GM12878 (cell line): Measurements from ENCODE around the gene EYS. TPM values are rescaled to one million over a fixed set of nuclear protein-coding genes. Genes with fewer than 3 reads are reported as not detected.

Source experiments
- ATAC-seq: fragments of 200-7000 bp; cut with Tn5 transposase; 3 replicates; pipeline ENCODE4 v1.9.1; 2020; ENCODE audit warnings: mild to moderate bottlenecking, moderate library complexity
- BruUV-seq: library from RNA; stranded (reverse); fragments of 400-500 nt; replicated peaks from 2 replicates; lab custom pipeline; 2021; lab: Mats Ljungman, UMichigan
- CTCF ChIA-PET: fragments of 300-600 bp; sonication (Branson Sonifier 250); formaldehyde crosslinking; extraction: SDS; loops from one replicate; lab custom pipeline; 2021; ENCODE audit warnings: inconsistent platforms; lab: Yijun Ruan, JAX
- POLR2A ChIA-PET: fragments of 350-600 bp; formaldehyde crosslinking; extraction: SDS; loops from one replicate; lab custom pipeline; 2021; ENCODE audit warnings: inconsistent platforms; lab: Charles Lee
- RAD21 ChIA-PET: fragments of 300-600 bp; sonication (Branson Sonifier 250); formaldehyde crosslinking; loops from one replicate; lab custom pipeline; 2023; ENCODE audit warnings: antibody characterized with exemption; ENCODE audit not compliant: unreplicated experiment; lab: Charles Lee
- SMC1A ChIA-PET: fragments of 300-600 bp; sonication (Branson Sonifier 250); formaldehyde crosslinking; loops from one replicate; lab custom pipeline; 2023; ENCODE audit not compliant: unreplicated experiment, uncharacterized antibody; lab: Charles Lee
- DNase-seq: peaks from one replicate; pipeline ENCODE4 v3.0.0-alpha.2; 2011; ENCODE audit warnings: low read depth, low spot score
- FAIRE-seq: peaks from 3 replicates; lab custom pipeline; 2011; peaks lifted over from hg19 to GRCh38; lab: Jason Lieb, UNC
- H2AFZ ChIP-seq: 2 replicates; pipeline ENCODE4 v1.6.0; 2011; ENCODE audit warnings: low read depth, low read length, control low read depth; ENCODE audit not compliant: control insufficient read depth
- H3K27ac ChIP-seq: 2 replicates; pipeline ENCODE4 v1.5.1; 2011; ENCODE audit warnings: control low read depth; ENCODE audit not compliant: control insufficient read depth, insufficient read depth
- H3K27me3 ChIP-seq, 2 experiments: replicated peaks in 1 of 2; 2 replicates each; pipeline versions ENCODE4 v1.6.0 to v1.6.1; 2011; ENCODE audit warnings: low read length in 1 of 2; ENCODE audit not compliant: control insufficient read depth in 2 of 2, insufficient read depth in 2 of 2
- H3K36me3 ChIP-seq, 2 experiments: 2 replicates each; pipeline ENCODE4 v1.5.1; 2011; ENCODE audit warnings: low read length in 1 of 2; ENCODE audit not compliant: control insufficient read depth in 2 of 2, insufficient read depth in 2 of 2
- H3K4me1 ChIP-seq: 2 replicates; pipeline ENCODE4 v1.6.1; 2011; ENCODE audit warnings: mild to moderate bottlenecking, low read length, moderate library complexity, mixed read lengths; ENCODE audit not compliant: control insufficient read depth, insufficient read depth
- H3K4me2 ChIP-seq: 2 replicates; pipeline ENCODE4 v1.6.0; 2011; ENCODE audit warnings: control low read depth; ENCODE audit not compliant: control insufficient read depth, insufficient read depth
- H3K4me3 ChIP-seq: fragments of 200-600 bp; sonication (generic); 2 replicates; pipeline ENCODE4 v1.5.1; 2016
- H3K79me2 ChIP-seq: 2 replicates; pipeline ENCODE4 v1.6.0; 2011; ENCODE audit warnings: low read length; ENCODE audit not compliant: control insufficient read depth, insufficient read depth
- H3K9ac ChIP-seq: 2 replicates; pipeline ENCODE4 v1.8.0; 2011; ENCODE audit warnings: low read length, control low read depth, mixed read lengths; ENCODE audit not compliant: control insufficient read depth, insufficient read depth
- H3K9me3 ChIP-seq: replicated peaks from 3 replicates; pipeline ENCODE4 v1.5.1; 2011; ENCODE audit warnings: mild to moderate bottlenecking, low read length; ENCODE audit not compliant: control insufficient read depth, insufficient read depth
- H4K20me1 ChIP-seq: 2 replicates; pipeline ENCODE4 v1.6.0; 2011; ENCODE audit not compliant: control insufficient read depth, insufficient read depth
- BMI1 ChIP-seq: fragments of 450-650 bp; IDR thresholded peaks from 2 replicates; pipeline ENCODE4 v1.6.1; 2016; ENCODE audit warnings: mild to moderate bottlenecking, moderate library complexity, borderline replicate concordance
- CHD2 ChIP-seq: IDR thresholded peaks from 2 replicates; pipeline ENCODE4 v1.6.1; 2011; ENCODE audit warnings: low read depth, low read length, improper control_type of control experiment, borderline replicate concordance
- ESRRA ChIP-seq: IDR thresholded peaks from 2 replicates; pipeline ENCODE4 v1.6.1; 2012; ENCODE audit warnings: mild to moderate bottlenecking, low read length, improper control_type of control experiment
- GABPA ChIP-seq: IDR thresholded peaks from 2 replicates; pipeline ENCODE4 v1.6.1; 2014; ENCODE audit warnings: antibody characterized with exemption, low read depth, mild to moderate bottlenecking, inconsistent platforms
- MTA2 ChIP-seq: fragments of 450-650 bp; IDR thresholded peaks from 2 replicates; pipeline ENCODE4 v1.6.1; 2016; ENCODE audit warnings: low read depth, mild to moderate bottlenecking, moderate library complexity
- NFYA ChIP-seq: IDR thresholded peaks from 2 replicates; pipeline ENCODE4 v1.6.1; 2011; ENCODE audit warnings: low read depth, mild to moderate bottlenecking, low read length, improper control_type of control experiment, borderline replicate concordance
- PAX8 ChIP-seq: fragments of 450-650 bp; IDR thresholded peaks from 2 replicates; pipeline ENCODE4 v1.6.1; 2017; ENCODE audit warnings: mild to moderate bottlenecking, moderate library complexity
- POLR2AphosphoS2 ChIP-seq: IDR thresholded peaks from 2 replicates; pipeline ENCODE4 v1.6.1; 2011; ENCODE audit warnings: low read depth, mild to moderate bottlenecking, low read length, improper control_type of control experiment, moderate library complexity
- WRNIP1 ChIP-seq: IDR thresholded peaks from 2 replicates; pipeline ENCODE4 v1.6.1; 2011; ENCODE audit warnings: low read depth, low read length, improper control_type of control experiment, borderline replicate concordance
- ZNF622 ChIP-seq: fragments of 450-650 bp; IDR thresholded peaks from 2 replicates; pipeline ENCODE4 v1.6.1; 2017; ENCODE audit warnings: mild to moderate bottlenecking, inconsistent platforms
- ZZZ3 ChIP-seq: IDR thresholded peaks from 2 replicates; pipeline ENCODE4 v1.6.1; 2011; ENCODE audit warnings: low read depth; ENCODE audit not compliant: control insufficient read depth, insufficient read length
- whole genome bisulfite sequencing: methylation state at CpG from one replicate; pipeline ENCODE4 v1.1.6; 2016; ENCODE audit warnings: low lambda C conversion rate; ENCODE audit not compliant: insufficient replicate concordance, insufficient coverage; ENCODE audit errors: missing lambda C conversion rate; 5-methylcytosine and 5-hydroxymethylcytosine counted together
- in situ Hi-C: fragments of 300-500 bp; cut with MboI; formaldehyde crosslinking; loops from 9 replicates; pipeline ENCODE4 v1.14.3; 2018; ENCODE audit warnings: mixed read lengths
- intact Hi-C: fragments of 100-400 bp; cut with micrococcal nuclease; formaldehyde crosslinking; loops from one replicate; pipeline ENCODE4 v1.14.2; 2022; ENCODE audit not compliant: unreplicated experiment
- polyA plus RNA-seq, 11 experiments: library from polyadenylated mRNA; depleted of rRNA in 4 of 11; unstranded in 6 of 11; stranded (reverse) in 5 of 11; fragments of >200 nt; fragmentation: Nextera tagmentation in 4 of 11; fragmentation: Illumina TruSeq in 1 of 11; extraction: Ambion mirVana in 4 of 11; extraction: Trizol in 1 of 11; gene quantifications; 1 replicate in 1 of 11; 2 replicates in 10 of 11; pipeline versions ENCODE4 v1.2.1 to v1.2.3, GENCODE V29; 2011 to 2016; ENCODE audit warnings: inconsistent platforms in 2 of 11, missing spikeins in 2 of 11, low read depth in 1 of 11
- total RNA-seq, 4 experiments: library from RNA; depleted of rRNA in 3 of 4; stranded (reverse); fragments of >200 nt in 3 of 4; fragmentation: Illumina TruSeq in 1 of 4; extraction: Trizol in 1 of 4; gene quantifications; 2 replicates each; pipeline versions ENCODE4 v1.2.1 to v1.2.3, GENCODE V29; 2013 to 2021
- TF ChIP-seq, protein P1 (sequence below): IDR thresholded peaks from 2 replicates; pipeline ENCODE4 v1.6.1; 2011; ENCODE audit warnings: low read depth, mild to moderate bottlenecking, low read length, moderate library complexity, borderline replicate concordance; ENCODE audit errors: extremely low read depth
- TF ChIP-seq, protein P2 (sequence below): fragments of 450-650 bp; IDR thresholded peaks from 2 replicates; pipeline ENCODE4 v1.6.1; 2016; ENCODE audit warnings: mild to moderate bottlenecking
- TF ChIP-seq, protein P3 (sequence below): IDR thresholded peaks from 2 replicates; pipeline ENCODE4 v1.6.1; 2011; ENCODE audit warnings: borderline replicate concordance, low read depth, mild to moderate bottlenecking, moderate library complexity, mixed read lengths, low read length; ENCODE audit not compliant: insufficient read depth; ENCODE audit errors: extremely low read length
- TF ChIP-seq, protein P4 (sequence below): fragments of 450-650 bp; IDR thresholded peaks from 2 replicates; pipeline ENCODE4 v1.6.1; 2016; ENCODE audit warnings: mild to moderate bottlenecking, moderate library complexity, borderline replicate concordance

EYS gene
- total and polyA plus RNA-seq, 10 of the 15 experiments (the other 5 are each of a cell fraction or from before 2014, with no cell fraction given), result under 0.01 to 0.14 (median 0.02) TPM; not detected in 1

DNA sequence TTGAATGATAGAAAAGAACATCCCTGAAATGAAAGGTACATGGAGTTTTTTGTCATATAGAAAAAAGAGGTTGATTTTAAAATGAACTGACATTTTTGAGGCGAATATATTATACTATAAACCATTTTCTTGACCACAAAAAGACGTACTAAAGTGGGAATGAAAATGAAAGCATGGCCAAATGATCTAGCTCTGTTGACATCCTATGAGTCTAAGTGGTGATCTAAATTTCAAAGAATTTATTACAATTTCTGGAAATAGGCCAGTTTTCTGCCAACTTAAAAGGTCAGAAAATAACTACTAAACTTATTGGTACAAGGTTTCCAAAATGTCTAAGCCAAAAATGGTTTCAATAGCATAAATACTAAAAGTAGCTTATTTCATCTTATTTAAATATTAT is 536.8 kb downstream of the EYS start:
- WGBS, result 3% methylated on average over 2 of the region's 2 CpGs
- intact Hi-C loops, result no loop called here
- in situ Hi-C loops, result no loop called here
- Histone ChIP-seq H3K9ac (no peak overlapping the region), H3K27me3 (no peaks in the 10 kb centered on the region), H3K4me1 (no peaks in the 10 kb centered on the region), H3K4me3 (no peak overlapping the region), H2AFZ (no peak overlapping the region), H4K20me1 (no peaks in the 10 kb centered on the region), H3K79me2 (no peaks in the 10 kb centered on the region), H3K27ac (no peak overlapping the region), H3K36me3 (no peaks in the 10 kb centered on the region), H3K4me2 (no peak overlapping the region), H3K9me3 (no peaks in the 10 kb centered on the region)
- DNase-seq (no peak), FAIRE-seq (no peak), ATAC-seq (no peak)
- no TSS peak for BruUV-seq
- SMC1A ChIA-PET, result no interaction called here
- POLR2A ChIA-PET, result no interaction called here
- CTCF ChIA-PET, result no interaction called here
- RAD21 ChIA-PET, result no interaction called here
- no peak for TF ChIP-seq BMI1
- TF ChIP-seq, protein P1, sequence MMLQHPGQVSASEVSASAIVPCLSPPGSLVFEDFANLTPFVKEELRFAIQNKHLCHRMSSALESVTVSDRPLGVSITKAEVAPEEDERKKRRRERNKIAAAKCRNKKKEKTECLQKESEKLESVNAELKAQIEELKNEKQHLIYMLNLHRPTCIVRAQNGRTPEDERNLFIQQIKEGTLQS, result no peak
- TF ChIP-seq ZNF622, result no peak
- no peak for TF ChIP-seq ESRRA
- TF ChIP-seq WRNIP1, result no peak
- no peak for TF ChIP-seq PAX8
- TF ChIP-seq NFYA, result no peak
- TF ChIP-seq, protein P2, sequence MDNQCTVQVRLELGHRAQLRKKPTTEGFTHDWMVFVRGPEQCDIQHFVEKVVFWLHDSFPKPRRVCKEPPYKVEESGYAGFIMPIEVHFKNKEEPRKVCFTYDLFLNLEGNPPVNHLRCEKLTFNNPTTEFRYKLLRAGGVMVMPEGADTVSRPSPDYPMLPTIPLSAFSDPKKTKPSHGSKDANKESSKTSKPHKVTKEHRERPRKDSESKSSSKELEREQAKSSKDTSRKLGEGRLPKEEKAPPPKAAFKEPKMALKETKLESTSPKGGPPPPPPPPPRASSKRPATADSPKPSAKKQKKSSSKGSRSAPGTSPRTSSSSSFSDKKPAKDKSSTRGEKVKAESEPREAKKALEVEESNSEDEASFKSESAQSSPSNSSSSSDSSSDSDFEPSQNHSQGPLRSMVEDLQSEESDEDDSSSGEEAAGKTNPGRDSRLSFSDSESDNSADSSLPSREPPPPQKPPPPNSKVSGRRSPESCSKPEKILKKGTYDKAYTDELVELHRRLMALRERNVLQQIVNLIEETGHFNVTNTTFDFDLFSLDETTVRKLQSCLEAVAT, result no peak
- no peak for TF ChIP-seq CHD2
- TF ChIP-seq POLR2AphosphoS2, result no peak
- TF ChIP-seq ZZZ3, result no peak
- TF ChIP-seq, protein P3, sequence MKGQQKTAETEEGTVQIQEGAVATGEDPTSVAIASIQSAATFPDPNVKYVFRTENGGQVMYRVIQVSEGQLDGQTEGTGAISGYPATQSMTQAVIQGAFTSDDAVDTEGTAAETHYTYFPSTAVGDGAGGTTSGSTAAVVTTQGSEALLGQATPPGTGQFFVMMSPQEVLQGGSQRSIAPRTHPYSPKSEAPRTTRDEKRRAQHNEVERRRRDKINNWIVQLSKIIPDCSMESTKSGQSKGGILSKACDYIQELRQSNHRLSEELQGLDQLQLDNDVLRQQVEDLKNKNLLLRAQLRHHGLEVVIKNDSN, result no peak
- no peak for TF ChIP-seq GABPA
- no peak for TF ChIP-seq MTA2
- TF ChIP-seq, protein P4, sequence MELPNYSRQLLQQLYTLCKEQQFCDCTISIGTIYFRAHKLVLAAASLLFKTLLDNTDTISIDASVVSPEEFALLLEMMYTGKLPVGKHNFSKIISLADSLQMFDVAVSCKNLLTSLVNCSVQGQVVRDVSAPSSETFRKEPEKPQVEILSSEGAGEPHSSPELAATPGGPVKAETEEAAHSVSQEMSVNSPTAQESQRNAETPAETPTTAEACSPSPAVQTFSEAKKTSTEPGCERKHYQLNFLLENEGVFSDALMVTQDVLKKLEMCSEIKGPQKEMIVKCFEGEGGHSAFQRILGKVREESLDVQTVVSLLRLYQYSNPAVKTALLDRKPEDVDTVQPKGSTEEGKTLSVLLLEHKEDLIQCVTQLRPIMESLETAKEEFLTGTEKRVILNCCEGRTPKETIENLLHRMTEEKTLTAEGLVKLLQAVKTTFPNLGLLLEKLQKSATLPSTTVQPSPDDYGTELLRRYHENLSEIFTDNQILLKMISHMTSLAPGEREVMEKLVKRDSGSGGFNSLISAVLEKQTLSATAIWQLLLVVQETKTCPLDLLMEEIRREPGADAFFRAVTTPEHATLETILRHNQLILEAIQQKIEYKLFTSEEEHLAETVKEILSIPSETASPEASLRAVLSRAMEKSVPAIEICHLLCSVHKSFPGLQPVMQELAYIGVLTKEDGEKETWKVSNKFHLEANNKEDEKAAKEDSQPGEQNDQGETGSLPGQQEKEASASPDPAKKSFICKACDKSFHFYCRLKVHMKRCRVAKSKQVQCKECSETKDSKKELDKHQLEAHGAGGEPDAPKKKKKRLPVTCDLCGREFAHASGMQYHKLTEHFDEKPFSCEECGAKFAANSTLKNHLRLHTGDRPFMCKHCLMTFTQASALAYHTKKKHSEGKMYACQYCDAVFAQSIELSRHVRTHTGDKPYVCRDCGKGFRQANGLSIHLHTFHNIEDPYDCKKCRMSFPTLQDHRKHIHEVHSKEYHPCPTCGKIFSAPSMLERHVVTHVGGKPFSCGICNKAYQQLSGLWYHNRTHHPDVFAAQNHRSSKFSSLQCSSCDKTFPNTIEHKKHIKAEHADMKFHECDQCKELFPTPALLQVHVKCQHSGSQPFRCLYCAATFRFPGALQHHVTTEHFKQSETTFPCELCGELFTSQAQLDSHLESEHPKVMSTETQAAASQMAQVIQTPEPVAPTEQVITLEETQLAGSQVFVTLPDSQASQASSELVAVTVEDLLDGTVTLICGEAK, result no peak
